Nephron progenitor cell (in vitro differentiated cells): ENCODE data around the gene GNG14.

Experiments
- DNase-seq: peaks from one replicate; pipeline ENCODE4 v3.0.0; 2021
- H3K27ac Mint-ChIP-seq: 2 replicates; pipeline ENCODE4 v1.8.0; 2021; ENCODE audit warnings: mild to moderate bottlenecking, moderate library complexity, mixed read lengths
- H3K27me3 Mint-ChIP-seq: 2 replicates; pipeline ENCODE4 v1.8.0; 2021; ENCODE audit warnings: mild to moderate bottlenecking, low read depth, mixed read lengths; ENCODE audit not compliant: poor library complexity
- H3K36me3 Mint-ChIP-seq: 2 replicates; pipeline ENCODE4 v1.8.0; 2021; ENCODE audit warnings: low read depth, mixed read lengths
- H3K4me1 Mint-ChIP-seq: 2 replicates; pipeline ENCODE4 v1.8.0; 2021; ENCODE audit warnings: mixed read lengths
- H3K4me3 Mint-ChIP-seq: 2 replicates; pipeline ENCODE4 v1.8.0; 2021; ENCODE audit warnings: mild to moderate bottlenecking, moderate library complexity, mixed read lengths
- H3K9me3 Mint-ChIP-seq: 2 replicates; pipeline ENCODE4 v1.8.0; 2021; ENCODE audit warnings: mild to moderate bottlenecking, moderate library complexity, mixed read lengths
- TF ChIP-seq, protein P1 (sequence below): fragments of 200-600 bp; sonication (generic); IDR thresholded peaks from 2 replicates; pipeline ENCODE4 v1.5.0; 2021; ENCODE audit warnings: antibody characterized with exemption

GNG14 gene

GRCh38 chr19:12655546-12655945 is 32.3 kb upstream of the GNG14 start:
- Mint-ChIP-seq H3K27ac (peak overlapping the region; percentile 23), H3K4me1 (peaks cover 13% of the 10 kb centered on the region), H3K4me3 (no peak overlapping the region), H3K9me3 (no peaks in the 10 kb centered on the region), H3K36me3 (peaks cover 57% of the 10 kb centered on the region), H3K27me3 (no peaks in the 10 kb centered on the region)
- TF ChIP-seq, protein P1, sequence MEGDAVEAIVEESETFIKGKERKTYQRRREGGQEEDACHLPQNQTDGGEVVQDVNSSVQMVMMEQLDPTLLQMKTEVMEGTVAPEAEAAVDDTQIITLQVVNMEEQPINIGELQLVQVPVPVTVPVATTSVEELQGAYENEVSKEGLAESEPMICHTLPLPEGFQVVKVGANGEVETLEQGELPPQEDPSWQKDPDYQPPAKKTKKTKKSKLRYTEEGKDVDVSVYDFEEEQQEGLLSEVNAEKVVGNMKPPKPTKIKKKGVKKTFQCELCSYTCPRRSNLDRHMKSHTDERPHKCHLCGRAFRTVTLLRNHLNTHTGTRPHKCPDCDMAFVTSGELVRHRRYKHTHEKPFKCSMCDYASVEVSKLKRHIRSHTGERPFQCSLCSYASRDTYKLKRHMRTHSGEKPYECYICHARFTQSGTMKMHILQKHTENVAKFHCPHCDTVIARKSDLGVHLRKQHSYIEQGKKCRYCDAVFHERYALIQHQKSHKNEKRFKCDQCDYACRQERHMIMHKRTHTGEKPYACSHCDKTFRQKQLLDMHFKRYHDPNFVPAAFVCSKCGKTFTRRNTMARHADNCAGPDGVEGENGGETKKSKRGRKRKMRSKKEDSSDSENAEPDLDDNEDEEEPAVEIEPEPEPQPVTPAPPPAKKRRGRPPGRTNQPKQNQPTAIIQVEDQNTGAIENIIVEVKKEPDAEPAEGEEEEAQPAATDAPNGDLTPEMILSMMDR, result no peak
- no peak for DNase-seq

DNA sequence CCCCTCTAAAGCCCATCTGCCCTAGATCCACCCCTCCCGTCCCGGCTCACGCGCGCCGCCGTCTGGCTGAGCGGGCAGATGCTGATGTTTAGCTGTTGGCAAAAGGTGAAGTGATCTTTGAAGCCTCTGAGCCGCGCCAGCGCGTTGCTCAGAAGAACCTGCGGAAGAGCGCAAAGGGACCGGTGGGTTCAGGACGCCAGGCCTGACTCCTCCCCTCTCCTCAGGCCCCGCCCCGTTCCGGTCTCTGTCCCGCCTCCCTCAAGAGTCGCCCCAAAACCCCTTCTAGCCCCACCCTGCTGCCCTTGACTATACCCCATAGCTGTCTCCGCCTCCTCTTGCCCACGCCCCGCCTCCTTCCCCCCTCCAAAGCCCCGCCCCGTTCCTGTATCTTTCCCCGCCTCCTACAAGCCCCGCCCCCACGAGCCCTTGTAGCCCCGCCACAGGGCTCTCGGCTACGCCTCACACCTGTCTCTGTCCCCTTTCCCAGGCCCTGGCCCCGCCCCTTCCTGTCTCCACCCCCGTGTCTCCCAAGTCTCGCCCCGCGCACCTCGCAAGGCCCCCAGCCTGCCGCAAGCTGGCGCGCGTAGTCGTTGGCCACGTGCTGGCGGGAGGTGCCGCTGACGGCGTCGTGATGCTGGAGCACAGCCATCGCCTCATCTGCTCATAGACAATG is 30.8 kb upstream of the GNG14 start:
- peaks cover 13% of the 10 kb centered on the region for H3K4me1 Mint-ChIP-seq
- DNase-seq, result no peak

GRCh38 chr19:12657966-12658365 is 29.8 kb upstream of the GNG14 start:
- H3K4me1 Mint-ChIP-seq, result peaks cover 13% of the 10 kb centered on the region
- TF ChIP-seq, protein P1, result no peak
- DNase-seq, result no peak
- no peak overlapping the region for H3K27ac Mint-ChIP-seq
- H3K27me3 Mint-ChIP-seq, result no peaks in the 10 kb centered on the region
- peaks cover 51% of the 10 kb centered on the region for H3K36me3 Mint-ChIP-seq
- H3K9me3 Mint-ChIP-seq, result no peaks in the 10 kb centered on the region
- no peak overlapping the region for H3K4me3 Mint-ChIP-seq

More for the DNA sequence above, 30.8 kb upstream of the GNG14 start:
- Mint-ChIP-seq H3K36me3 (peaks cover 51% of the 10 kb centered on the region), H3K27me3 (no peaks in the 10 kb centered on the region), H3K27ac (peak overlapping the region; percentile 27), H3K4me3 (no peak overlapping the region), H3K9me3 (no peaks in the 10 kb centered on the region)
- TF ChIP-seq, protein P1, result no peak

- peaks cover 19% of the 10 kb centered on the region for H3K4me1 Mint-ChIP-seq
- TF ChIP-seq, protein P1, result no peak
- H3K4me3 Mint-ChIP-seq, result no peak overlapping the region
- no peaks in the 10 kb centered on the region for H3K9me3 Mint-ChIP-seq
- H3K27ac Mint-ChIP-seq, result no peak overlapping the region
- peaks cover 4% of the 10 kb centered on the region for H3K27me3 Mint-ChIP-seq
- H3K36me3 Mint-ChIP-seq, result peaks cover 41% of the 10 kb centered on the region
- no peak for DNase-seq
These were observed 26.8 kb upstream of the GNG14 start for GRCh38 chr19:12660980-12661379.

GRCh38 chr19:12664406-12665280 is 23.2 kb upstream of the GNG14 start:
- Mint-ChIP-seq H3K27ac (no peak overlapping the region), H3K36me3 (peaks cover 20% of the 10 kb centered on the region), H3K4me3 (peak overlapping the region; percentile 97), H3K27me3 (peaks cover 4% of the 10 kb centered on the region), H3K9me3 (no peaks in the 10 kb centered on the region), H3K4me1 (peaks cover 50% of the 10 kb centered on the region)
- peak; percentile 52 for DNase-seq
- TF ChIP-seq, protein P1, result no peak
